GM21529 (cell line): ENCODE results near the gene BTBD10.
A peak's percentile ranks its signal among the peaks of the same experiment; 100 is the strongest.

Experiments
- ATAC-seq: cut with Tn5 transposase; IDR thresholded peaks from one replicate; pipeline ENCODE4 v1.9.1; 2021; ENCODE audit not compliant: unreplicated experiment

BTBD10 gene

DNA sequence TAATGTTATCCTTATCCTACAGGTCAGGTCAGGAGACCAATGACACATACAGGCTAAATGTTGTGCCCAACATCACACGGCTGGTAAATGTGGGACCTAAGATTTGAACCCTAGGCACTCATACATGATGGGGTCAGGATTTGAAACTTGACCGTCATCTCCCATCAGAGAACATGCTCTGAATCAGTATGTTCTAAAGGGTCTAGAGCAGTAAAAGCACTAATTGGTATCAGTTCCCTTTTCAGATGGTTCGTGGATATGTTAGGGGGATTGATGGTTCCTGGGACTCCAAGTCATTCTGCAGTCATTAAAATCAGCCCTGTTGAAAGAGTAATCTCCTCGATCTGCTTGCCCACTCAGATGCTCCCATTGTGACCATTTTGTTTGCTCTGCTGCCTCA is 120.0 kb downstream of the BTBD10 start:
- peak; percentile 46 for ATAC-seq

DNA sequence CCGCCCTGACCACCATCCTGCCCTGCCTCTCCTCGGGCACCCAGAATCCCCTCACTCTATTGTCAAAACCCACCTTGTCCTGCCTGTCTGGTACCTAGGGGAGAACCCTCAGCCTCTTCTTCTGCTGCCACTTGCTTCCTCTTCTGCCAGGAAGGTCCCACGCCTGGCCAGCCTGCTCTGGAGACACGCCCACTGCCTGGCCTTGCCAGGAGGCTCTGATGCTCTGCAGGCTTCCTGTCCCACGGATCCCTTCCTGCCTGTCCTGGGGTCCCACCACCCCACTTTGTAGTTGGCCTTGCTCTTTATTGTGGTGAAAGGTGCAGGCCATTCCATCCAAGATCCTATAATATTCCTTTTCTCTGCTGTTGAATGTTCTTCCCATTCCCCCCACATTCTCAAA is 122.0 kb downstream of the BTBD10 start:
- ATAC-seq = no peak

DNA sequence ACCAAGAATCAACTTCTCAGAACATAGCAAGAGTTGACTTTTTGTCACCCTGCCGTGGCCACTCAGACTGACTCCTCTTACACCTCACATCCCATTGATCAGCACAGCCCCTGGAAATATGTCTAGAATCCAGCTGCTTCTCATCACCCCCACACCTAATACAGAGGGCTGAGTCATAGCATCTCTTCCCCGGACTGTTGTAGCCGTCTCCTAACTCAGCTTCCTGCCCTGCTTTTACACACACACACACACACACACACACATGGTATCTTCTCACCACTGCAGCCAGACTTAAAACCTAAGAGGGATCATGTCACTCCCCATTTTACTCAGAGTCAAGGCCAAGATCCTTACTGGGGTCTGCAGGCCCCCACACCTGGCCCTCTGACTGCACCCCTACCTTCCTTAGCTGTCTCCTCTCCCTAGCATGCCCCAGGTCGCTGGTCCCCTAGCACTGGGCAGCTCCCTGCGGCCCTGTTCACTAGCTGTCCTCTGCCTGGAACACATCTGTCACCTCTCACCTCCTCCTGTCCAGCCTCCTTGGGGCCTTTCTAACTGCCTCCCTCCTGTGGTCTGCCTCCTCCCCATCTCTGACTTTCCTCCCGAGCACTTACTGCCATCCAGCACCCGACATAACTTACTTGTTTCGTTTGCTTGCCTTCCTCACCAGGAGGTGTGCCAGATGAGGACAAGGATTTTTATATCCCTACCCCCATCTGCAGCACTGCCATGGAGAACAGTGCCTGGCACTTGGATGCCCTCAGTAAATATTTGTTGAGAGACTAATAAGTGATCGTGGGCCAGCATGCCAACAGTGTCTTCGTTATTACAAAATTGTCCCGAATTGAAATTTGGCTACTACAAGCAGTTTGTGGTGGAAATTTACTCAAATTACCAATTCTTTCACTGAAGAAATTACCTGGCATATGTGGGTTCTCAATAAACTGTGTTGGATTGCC is 123.5 kb downstream of the BTBD10 start:
- ATAC-seq = no peak

DNA sequence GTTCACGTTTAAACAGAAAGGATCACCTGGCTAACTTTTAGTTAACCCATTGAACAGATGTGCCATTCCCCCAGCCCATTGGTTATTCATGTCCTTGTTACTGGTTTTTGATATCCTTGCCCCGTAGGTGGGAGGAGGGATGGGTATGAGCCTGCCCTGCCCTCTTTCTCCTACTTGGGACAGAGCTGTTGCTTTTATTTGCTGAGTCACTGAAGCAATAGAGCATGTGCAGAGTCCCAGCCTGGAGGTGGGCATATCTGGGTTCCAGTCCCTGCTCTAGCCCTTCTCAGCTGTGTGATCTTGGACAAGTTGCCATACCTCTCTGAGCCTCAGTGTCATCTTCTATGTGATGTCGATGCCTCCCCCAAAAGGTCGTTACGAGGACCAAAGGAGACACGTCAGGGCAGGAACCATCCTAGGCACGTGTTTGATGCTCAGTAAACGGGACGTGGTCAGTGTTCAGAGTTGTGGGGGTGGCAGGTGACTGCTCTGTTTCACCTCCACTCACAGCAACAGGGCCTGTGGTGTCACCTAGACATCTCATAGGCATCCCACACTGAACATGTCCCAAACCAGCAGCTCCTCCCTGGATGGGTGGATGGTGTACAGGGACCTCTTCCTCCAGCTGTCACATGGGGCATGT is 124.5 kb downstream of the BTBD10 start:
- ATAC-seq = peak; percentile 17

DNA sequence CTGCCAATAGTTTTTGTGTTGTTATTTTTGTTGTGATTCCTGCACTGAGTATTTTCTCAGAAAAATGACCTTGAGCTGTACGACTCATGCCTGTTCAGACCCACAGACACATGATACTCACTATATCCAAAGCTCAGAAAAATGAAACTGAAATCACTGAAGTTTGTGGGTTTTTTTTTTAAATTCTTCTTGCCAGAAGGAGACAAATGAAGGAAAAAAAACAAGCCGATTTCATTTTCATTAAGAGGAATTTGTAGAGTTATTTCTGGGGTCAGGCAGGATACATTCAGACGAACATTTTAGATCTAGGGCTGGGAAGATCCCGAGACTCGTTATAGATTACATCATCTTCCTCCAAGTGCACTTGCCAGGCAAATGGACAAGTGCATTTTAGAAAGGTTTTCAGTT is 125.0 kb downstream of the BTBD10 start:
- ATAC-seq = peak; percentile 28
